GM21447 (cell line): ENCODE data around the gene TOR3A.
A peak's percentile ranks its signal among the peaks of the same experiment; 100 is the strongest.
"Not testable (repeated sequence)": the region's sequence is repeated elsewhere in the genome, so short reads cannot be mapped to it uniquely, and the experiment has no call there.

Experiments used
- ATAC-seq: cut with Tn5 transposase; IDR thresholded peaks from one replicate; pipeline ENCODE4 v1.9.1; 2021; ENCODE audit not compliant: unreplicated experiment

The TOR3A gene

GRCh38 chr1:179081687-179082332, at the start of gene TOR3A:
Gene TOR3A, plus strand, starts transcription at chr1:179082070. Its CDS starts 59 bp downstream, at chr1:179082129.
- ATAC-seq: peak; percentile 81

DNA sequence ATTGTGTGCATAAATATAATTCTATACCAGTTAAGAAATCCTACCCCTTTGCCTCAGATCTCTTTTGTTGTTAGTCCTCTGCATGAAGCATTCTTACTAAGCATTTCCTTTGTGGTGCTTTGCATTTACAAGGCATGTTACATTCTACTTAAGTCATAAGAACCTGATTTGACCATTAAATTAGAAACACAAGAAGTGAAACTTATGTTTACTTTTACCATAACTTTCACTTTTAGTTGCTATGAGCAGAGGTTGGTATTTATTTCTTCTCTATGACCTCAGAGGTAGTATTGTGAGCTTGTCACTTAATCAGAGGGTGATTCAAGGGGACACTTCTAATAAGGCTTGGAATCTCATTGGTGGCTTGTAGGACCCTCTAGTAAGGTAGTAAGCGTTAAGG, 47.1 kb upstream of the TOR3A start:
- ATAC-seq: peak; percentile 76

DNA sequence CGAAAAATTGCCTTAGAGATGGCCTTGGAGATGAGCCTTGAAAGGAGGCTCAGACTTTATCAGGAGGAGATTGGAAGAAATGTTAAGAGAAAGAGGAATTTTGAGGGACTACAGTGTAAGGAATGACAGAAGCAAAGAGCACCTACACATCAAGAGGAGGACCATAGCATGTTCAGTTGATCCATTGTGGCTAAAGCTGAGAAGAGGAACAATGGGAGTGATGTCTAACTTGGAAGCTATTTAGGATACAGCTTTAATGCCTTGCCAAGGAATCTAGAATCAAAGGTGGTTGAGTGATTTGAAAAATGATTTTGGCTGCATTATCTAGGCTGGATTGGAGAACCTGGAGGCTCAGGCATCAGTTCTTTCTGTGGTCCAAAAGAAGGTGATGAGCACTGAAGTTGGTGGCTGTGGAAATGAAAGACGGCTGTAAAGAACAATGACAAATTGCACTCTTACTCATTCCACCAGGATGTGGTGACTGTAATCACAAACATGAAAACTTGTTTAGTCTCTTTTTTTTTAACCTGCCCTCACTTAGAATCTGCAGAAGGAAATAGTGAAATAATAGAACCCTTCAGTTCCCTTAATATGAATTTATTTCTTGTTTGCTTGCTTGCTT, 44.9 kb upstream of the TOR3A start:
- peak; percentile 44 for ATAC-seq

GRCh38 chr1:179038528-179039281, 43.2 kb upstream of the TOR3A start:
- ATAC-seq: no peak

DNA sequence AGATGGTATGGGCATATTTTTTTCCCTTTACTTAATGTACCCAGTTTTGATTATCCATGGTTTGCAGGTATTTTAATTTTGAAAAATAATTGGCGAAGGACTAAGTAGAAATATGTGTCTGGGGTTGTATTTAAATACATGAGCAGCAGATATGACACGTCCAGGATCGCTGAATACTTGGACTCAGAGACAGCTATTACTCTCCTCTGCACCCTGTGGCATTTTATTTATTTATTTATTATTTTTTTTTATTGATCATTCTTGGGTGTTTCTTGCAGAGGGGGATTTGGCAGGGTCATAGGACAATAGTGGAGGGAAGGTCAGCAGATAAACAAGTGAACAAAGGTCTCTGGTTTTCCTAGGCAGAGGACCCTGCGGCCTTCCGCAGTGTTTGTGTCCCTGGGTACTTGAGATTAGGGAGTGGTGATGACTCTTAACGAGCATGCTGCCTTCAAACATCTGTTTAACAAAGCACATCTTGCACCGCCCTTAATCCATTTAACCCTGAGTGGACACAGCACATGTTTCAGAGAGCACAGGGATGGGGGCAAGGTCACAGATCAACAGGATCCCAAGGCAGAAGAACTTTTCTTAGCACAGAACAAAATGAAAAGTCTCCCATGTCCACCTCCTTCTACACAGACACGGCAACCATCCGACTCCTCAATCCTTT, 42.2 kb upstream of the TOR3A start:
- ATAC-seq: not testable (repeated sequence)

DNA sequence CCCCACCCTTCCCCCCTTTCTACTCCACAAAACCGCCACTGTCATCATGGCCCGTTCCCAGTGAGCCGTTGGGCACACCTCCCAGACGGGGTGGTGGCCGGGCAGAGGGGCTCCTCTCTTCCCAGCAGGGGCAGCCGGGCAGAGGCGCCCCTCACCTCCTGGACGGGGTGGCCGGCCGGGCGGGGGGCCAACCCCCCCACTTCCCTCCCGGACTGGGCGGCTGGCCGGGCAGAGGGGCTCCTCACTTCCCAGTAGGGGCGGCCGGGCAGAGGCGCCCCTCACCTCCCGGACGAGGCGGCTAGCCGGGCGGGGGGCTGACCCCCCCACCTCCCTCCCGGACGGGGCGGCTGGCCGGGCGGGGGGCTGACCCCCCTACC, 41.7 kb upstream of the TOR3A start:
- not testable (repeated sequence) for ATAC-seq

- no peak for ATAC-seq
Observed at GRCh38 chr1:179042087-179042486, 39.8 kb upstream of the TOR3A start.

GRCh38 chr1:179042700-179043099, 39.2 kb upstream of the TOR3A start:
- no peak for ATAC-seq

- ATAC-seq: no peak
Observed at GRCh38 chr1:179043266-179043665, 38.6 kb upstream of the TOR3A start.

DNA sequence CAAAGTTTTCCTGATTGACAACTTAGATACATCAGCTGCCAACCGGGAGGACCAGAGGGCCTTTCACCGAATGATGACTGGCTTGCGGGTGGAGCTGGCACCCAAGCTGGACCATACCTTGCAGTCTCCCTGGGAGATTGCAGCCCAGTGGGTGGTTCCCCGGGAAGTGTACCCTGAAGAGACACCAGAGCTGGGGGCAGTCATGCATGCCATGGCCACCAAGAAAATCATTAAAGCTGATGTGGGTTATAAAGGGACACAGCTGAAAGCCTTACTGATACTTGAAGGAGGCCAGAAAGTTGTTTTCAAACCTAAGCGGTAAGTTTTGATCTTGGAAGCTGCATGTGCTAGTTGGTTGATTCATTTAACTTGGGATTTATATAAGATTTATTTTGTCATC, 38.0 kb upstream of the TOR3A start:
- no peak for ATAC-seq

DNA sequence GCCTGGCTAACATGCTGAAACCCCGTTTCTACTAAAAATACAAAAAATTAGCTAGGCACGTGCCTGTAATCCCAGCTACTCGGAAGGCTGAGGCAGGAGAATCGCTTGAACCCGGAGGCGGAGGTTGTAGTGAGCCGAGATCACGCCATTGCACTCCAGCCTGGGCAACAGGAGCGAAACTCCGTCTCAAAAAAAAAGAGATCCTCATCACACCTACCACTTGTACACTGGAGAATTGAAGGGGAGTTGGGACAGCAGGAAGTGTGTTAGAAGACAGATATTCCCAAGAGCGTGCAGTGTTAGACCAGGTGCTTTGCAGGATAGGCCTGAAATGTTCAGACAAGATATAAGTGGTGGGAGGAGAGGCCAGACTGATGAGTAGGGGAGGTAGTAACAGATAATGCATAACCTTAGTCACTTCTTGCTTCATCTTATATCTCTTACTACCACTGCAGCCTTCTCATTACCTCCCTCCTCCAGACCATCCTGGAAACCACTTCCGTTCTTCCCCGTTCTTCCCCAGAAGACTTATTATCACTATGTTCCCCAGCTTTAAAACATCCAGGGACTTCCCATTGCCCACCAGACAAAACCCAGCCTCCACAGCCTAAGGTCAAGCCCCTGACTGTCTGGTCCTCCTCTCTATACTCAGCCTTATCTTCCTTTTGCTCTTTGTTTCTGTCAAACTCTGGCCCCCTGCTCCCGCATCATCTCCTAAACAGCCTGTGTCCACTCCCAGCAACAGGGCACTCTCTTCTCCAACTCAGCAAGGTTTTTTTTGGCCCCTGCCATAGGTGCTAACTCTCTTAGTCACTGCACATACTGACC, 34.8 kb upstream of the TOR3A start:
- ATAC-seq: no peak

DNA sequence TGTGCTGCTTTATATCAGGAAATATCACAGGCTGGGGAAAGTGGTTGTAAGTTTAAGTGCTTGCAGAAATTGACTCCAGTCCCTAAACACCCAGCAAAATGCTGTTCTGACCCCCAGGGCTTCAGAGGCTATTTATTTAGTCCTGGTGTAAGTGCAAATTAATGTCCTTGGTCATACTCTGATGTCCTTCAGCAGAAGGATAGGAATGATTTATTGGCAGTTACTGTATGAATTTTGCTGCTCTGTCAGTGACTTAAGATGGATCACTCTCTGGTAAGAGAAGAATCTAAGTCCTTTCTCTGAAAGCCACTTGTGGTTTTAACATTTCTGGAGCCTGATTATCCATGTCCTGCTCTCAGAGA, 34.3 kb upstream of the TOR3A start:
- no peak for ATAC-seq

- no peak for ATAC-seq
Observed at GRCh38 chr1:179048339-179049124, 33.3 kb upstream of the TOR3A start.

DNA sequence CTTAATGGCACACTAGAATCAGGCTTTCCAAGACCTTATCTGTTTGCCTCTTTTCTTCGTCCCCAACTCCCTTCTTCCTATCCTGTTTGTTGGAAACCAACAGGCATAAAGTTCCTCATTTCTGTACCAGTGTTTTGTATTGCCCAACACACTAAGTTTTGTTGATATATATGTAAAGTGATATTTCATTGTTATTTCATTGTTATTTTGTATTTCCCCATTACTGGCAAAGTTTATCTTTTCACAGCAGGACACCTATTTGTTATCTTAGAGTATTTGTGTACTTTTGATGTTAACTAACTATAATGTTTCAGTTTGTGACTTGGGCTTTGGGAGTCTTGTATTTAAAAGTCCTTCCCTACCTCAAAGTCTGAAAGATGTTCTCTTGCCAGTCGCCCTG, 29.1 kb upstream of the TOR3A start:
- ATAC-seq: no peak

GRCh38 chr1:179053486-179053885, 28.4 kb upstream of the TOR3A start:
- ATAC-seq: no peak

- ATAC-seq: no peak
Observed at GRCh38 chr1:179055937-179056336, 25.9 kb upstream of the TOR3A start.

DNA sequence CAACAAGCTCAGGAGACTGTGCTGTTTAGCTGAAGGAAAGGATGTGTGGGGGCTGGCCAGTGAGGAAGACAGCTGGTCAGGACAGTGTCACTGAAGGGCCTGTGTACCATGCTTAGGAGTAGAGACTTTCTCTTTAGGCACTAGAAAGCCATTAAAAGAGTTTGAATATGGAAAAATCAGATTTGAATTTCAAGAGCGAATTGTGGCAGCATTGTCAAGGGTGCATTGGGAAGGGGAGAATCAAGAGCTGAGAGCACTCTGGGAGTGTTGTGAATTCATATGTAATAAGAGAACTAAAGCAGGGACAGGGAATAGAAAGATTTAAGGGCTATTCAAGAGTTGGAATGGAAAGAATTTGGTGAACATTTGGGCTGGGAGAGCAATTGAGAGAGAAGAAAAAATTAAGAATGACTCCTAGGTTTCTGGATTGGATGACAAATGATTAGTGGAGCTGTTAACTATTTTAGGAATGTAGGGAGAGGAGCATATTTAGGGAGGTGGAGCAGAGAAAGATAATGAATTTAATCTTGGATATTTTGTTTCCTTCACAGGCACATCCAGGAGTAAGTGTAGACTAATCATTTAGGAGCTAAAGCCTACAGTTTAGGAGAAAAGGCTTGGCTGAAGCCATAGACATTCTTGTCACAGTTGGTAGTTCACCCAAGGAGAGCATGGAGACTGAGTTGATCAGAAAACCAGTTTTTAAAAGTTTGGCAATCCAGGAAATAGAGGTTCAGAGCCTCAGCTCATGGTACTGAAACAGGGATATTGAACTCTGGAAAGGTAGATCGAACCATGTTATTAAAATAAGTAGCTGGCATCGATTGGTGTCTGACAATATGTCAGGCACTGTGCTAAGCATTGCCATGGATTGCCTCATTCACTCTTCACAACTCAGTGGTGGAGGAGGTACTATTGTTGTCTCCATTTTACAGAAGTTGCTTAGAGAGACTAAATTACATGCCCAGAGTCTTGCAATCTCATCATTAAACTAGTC, 23.1 kb upstream of the TOR3A start:
- no peak for ATAC-seq

- no peak for ATAC-seq
Observed at GRCh38 chr1:179061360-179062282, 20.2 kb upstream of the TOR3A start.
